Adrenal gland (tissue), 5 donors: ENCODE measurements around the gene PALMD.

ENCODE experiments used
- POLR2A ChIP-seq, 2 donors: fragments of 450-650 bp; IDR thresholded peaks; one replicate each; pipeline ENCODE4 v1.6.1; 2017; ENCODE audit warnings: antibody characterized with exemption in 2 of 2, mild to moderate bottlenecking in 2 of 2, moderate library complexity in 1 of 2
- TF ChIP-seq, protein P1 (sequence below), 6 experiments: fragments of 450-650 bp in 4 of 6; fragments of 200-600 bp in 2 of 6; sonication (generic) in 1 of 6; IDR thresholded peaks; 1 replicate in 5 of 6; 2 replicates in 1 of 6; pipeline versions ENCODE4 v1.5.1 to v1.8.0; 2016 to 2021; ENCODE audit warnings: antibody characterized with exemption in 6 of 6, mild to moderate bottlenecking in 2 of 6, moderate library complexity in 1 of 6
- donor health status: DM: no; HTN: no; CAD: no.

DNA sequence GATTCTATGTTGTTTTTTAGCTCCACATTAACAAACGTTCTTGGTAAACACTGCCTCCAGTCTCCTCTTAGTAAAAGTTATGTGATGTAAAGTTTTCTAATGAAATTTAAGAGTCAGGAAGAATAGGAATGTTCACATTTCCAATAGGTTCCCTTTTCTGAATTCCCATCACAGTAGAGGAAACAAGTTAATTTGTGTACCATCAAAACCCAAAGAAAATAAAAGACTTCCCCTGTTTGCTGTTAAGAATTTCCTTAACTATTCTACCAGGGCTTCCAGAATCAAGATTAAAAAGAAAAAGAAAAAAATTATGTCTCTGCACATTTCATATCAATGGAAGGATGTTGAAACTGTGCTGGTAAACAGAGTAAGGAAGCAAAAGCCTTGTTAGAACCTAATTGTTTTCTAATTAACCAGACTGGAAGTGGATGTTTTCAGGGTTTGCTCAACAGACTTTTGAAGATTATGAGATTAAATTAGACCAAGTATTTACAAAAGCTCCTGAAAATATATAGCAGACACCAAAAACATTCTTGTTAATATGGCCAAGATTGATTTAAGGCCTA lies 43.4 kb upstream of the PALMD start:
- TF ChIP-seq POLR2A (IDR thresholded peaks at IDR 0.05), result no peak
- TF ChIP-seq, protein P1, sequence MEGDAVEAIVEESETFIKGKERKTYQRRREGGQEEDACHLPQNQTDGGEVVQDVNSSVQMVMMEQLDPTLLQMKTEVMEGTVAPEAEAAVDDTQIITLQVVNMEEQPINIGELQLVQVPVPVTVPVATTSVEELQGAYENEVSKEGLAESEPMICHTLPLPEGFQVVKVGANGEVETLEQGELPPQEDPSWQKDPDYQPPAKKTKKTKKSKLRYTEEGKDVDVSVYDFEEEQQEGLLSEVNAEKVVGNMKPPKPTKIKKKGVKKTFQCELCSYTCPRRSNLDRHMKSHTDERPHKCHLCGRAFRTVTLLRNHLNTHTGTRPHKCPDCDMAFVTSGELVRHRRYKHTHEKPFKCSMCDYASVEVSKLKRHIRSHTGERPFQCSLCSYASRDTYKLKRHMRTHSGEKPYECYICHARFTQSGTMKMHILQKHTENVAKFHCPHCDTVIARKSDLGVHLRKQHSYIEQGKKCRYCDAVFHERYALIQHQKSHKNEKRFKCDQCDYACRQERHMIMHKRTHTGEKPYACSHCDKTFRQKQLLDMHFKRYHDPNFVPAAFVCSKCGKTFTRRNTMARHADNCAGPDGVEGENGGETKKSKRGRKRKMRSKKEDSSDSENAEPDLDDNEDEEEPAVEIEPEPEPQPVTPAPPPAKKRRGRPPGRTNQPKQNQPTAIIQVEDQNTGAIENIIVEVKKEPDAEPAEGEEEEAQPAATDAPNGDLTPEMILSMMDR (IDR thresholded peaks at IDR 0.05), result no peak
